HTR-8/SVneo (cell line): ENCODE measurements around the gene CACNA1F.

ENCODE experiments used
- DNase-seq: peaks from one replicate; pipeline ENCODE4 v3.0.0; 2011; ENCODE audit warnings: low spot score, mixed read lengths; ENCODE audit not compliant: insufficient read length
- FAIRE-seq: peaks from 2 replicates; lab custom pipeline; 2011; peaks lifted over from hg19 to GRCh38; lab: Jason Lieb, UNC

Gene CACNA1F

GRCh38 chrX:49257846-49258748, 25.0 kb upstream of the CACNA1F start:
- no peak for DNase-seq
- no peak for FAIRE-seq

- no peak for DNase-seq
- FAIRE-seq, result no peak
Observed at GRCh38 chrX:49257074-49257790, 24.1 kb upstream of the CACNA1F start.

GRCh38 chrX:49256268-49256995, 23.3 kb upstream of the CACNA1F start:
- DNase-seq, result no peak
- FAIRE-seq, result no peak

GRCh38 chrX:49254639-49255038, 21.5 kb upstream of the CACNA1F start:
- FAIRE-seq (no peak), DNase-seq (no peak)

GRCh38 chrX:49251325-49251724, 18.2 kb upstream of the CACNA1F start:
- FAIRE-seq (no peak), DNase-seq (no peak)

GRCh38 chrX:49250578-49250977, 17.4 kb upstream of the CACNA1F start:
- DNase-seq, result no peak
- FAIRE-seq, result no peak

GRCh38 chrX:49250066-49250465, 16.9 kb upstream of the CACNA1F start:
- DNase-seq, result no peak
- FAIRE-seq, result no peak

- DNase-seq (no peak), FAIRE-seq (no peak)
Observed at GRCh38 chrX:49249616-49250015, 16.5 kb upstream of the CACNA1F start.

- no peak for DNase-seq
- FAIRE-seq, result no peak
Observed at GRCh38 chrX:49249071-49249470, 15.9 kb upstream of the CACNA1F start.

- FAIRE-seq, result no peak
- no peak for DNase-seq
Observed at GRCh38 chrX:49247916-49248811, 15.0 kb upstream of the CACNA1F start.

- no peak for DNase-seq
- FAIRE-seq, result no peak
Observed at GRCh38 chrX:49247346-49247745, 14.2 kb upstream of the CACNA1F start.

- no peak for FAIRE-seq
- no peak for DNase-seq
Observed at GRCh38 chrX:49246541-49246940, 13.4 kb upstream of the CACNA1F start.

- FAIRE-seq (no peak), DNase-seq (no peak)
Observed at GRCh38 chrX:49244207-49244606, 11.1 kb upstream of the CACNA1F start.

GRCh38 chrX:49243166-49243565, 10.0 kb upstream of the CACNA1F start:
- FAIRE-seq (no peak), DNase-seq (no peak)

GRCh38 chrX:49242545-49243066, 9.5 kb upstream of the CACNA1F start:
- DNase-seq (no peak), FAIRE-seq (no peak)

- DNase-seq, result no peak
- no peak for FAIRE-seq
Observed at GRCh38 chrX:49238735-49239134, 5.6 kb upstream of the CACNA1F start.

- no peak for DNase-seq
- FAIRE-seq, result no peak
Observed at GRCh38 chrX:49237060-49237459, 3.9 kb upstream of the CACNA1F start.

- DNase-seq (no peak), FAIRE-seq (no peak)
Observed at GRCh38 chrX:49233887-49234555, 881 bp upstream of the CACNA1F start.

GRCh38 chrX:49232525-49232924, 615 bp downstream of the CACNA1F start:
- no peak for FAIRE-seq
- no peak for DNase-seq
